Mononuclear cell (primary cell): Measurements from ENCODE around the gene SLC28A1. TPM values are rescaled to one million over a fixed set of nuclear protein-coding genes. Genes with fewer than 3 reads are reported as not detected.

ENCODE experiments used
- H3K27me3 ChIP-seq: 2 replicates; pipeline ENCODE4 v1.6.0; 2011; ENCODE audit warnings: low read length, control low read depth; ENCODE audit not compliant: insufficient read depth
- H3K4me1 ChIP-seq: 2 replicates; pipeline ENCODE4 v1.5.1; 2011; ENCODE audit warnings: mild to moderate bottlenecking, low read length, control low read depth; ENCODE audit not compliant: insufficient read depth
- H3K4me3 ChIP-seq: 2 replicates; pipeline ENCODE4 v1.5.1; 2011; ENCODE audit warnings: mild to moderate bottlenecking, low read length, moderate library complexity
- H3K9me3 ChIP-seq: 2 replicates; pipeline ENCODE4 v1.5.1; 2011; ENCODE audit warnings: low read depth, mild to moderate bottlenecking, control low read depth, low read length
- total RNA-seq: library from RNA; depleted of rRNA; stranded (reverse); fragments of >200 nt; gene quantifications from one replicate; pipeline ENCODE4 v1.2.3, GENCODE V29; 2012

SLC28A1 gene
- total RNA-seq, 1 donor = not detected

DNA sequence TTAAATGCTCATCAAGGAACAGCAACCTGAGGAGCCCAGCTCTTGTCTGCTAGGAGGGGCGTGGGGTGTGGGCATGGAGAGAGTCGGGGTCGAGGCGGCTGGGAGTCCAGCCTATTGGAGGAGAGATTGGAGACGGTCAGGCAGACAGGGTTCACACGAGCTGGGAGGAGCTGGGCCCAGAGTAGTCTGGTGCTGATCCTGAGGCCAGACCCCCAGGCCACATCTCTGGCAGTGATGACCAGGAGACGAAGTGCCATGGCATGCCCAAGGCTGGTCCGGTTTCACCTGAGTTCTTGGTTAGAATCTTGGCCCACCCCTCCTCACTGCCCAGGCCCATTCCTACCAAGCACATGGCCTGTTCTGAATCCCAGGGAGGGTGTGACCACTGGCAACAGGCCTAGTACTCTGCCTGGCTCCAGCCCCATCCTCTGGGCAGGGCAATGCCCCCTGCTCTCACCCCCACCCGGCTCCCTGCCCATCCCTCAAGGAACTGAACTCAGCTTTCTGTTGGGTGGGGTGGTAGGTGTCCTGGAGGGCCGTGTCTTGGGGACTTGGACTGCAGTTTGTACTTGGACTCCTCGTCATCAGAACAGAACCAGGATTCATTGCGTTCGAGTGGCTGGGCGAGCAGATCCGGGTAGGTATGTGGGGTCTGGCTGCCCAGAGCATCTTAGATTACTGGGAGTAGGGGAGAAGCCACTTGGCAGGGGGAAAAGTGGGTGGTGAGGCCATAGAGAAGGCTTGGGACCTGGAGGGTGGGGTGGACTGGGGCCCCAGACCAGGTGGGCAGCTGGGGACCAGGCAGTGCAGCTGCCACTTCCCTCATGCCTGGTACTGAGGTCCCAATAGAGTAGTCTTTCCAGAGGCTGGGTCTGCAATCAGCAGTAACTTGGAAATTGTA, 20.8 kb downstream of the SLC28A1 start:
- no peaks in the 10 kb centered on the region for H3K9me3 ChIP-seq
- H3K4me1 ChIP-seq = no peaks in the 10 kb centered on the region

GRCh38 chr15:84907731-84908130, 23.3 kb downstream of the SLC28A1 start:
- Histone ChIP-seq H3K9me3 (no peaks in the 10 kb centered on the region), H3K4me3 (no peak overlapping the region), H3K4me1 (no peaks in the 10 kb centered on the region), H3K27me3 (no peaks in the 10 kb centered on the region)

More for the DNA sequence above, 20.8 kb downstream of the SLC28A1 start:
- Histone ChIP-seq H3K4me3 (no peak overlapping the region), H3K27me3 (no peaks in the 10 kb centered on the region)

DNA sequence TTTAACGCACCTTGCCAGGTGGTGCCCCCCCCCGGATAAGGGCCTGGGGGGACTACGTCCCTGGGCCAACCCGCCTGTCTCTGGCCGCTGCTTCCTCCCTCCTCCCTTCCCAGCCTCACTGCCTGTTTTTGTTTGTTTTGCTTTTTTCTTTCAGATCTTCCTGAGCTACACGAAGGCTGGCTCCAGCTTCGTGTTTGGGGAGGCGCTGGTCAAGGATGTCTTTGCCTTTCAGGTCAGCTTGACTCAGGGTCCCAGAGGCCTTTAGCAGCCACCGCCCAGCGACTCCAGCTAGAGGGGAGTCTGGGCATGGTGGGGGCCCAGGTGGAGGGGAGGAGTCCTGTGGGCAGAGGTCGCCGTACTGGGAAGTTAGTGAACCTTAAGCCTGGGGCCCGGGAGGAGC, 24.1 kb downstream of the SLC28A1 start:
- Histone ChIP-seq H3K4me1 (no peaks in the 10 kb centered on the region), H3K4me3 (no peak overlapping the region), H3K9me3 (no peaks in the 10 kb centered on the region), H3K27me3 (no peaks in the 10 kb centered on the region)

DNA sequence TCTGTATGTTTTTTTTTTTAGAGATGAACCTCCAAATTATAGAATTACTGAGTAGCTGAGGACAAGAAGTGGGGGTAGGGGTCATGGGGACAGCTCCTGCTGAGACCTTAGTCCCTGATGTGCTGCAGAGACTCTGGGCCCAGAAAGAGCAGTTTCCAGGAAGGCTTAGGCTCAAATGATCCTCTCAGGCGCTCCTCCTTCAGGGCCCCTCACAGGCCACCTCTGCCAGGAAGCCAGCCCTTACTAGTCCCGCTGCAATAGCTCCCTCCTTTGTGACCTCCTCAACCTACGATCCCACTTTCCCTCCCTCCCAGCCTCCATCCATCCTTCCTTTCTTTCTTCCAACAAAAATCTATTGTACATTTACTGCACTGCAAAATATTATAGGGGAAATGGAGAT, 24.6 kb downstream of the SLC28A1 start:
- Histone ChIP-seq H3K9me3 (no peaks in the 10 kb centered on the region), H3K27me3 (no peaks in the 10 kb centered on the region), H3K4me1 (no peaks in the 10 kb centered on the region), H3K4me3 (no peak overlapping the region)

GRCh38 chr15:84909782-84910181, 25.3 kb downstream of the SLC28A1 start:
- Histone ChIP-seq H3K4me3 (no peak overlapping the region), H3K9me3 (no peaks in the 10 kb centered on the region), H3K4me1 (no peaks in the 10 kb centered on the region), H3K27me3 (no peaks in the 10 kb centered on the region)

DNA sequence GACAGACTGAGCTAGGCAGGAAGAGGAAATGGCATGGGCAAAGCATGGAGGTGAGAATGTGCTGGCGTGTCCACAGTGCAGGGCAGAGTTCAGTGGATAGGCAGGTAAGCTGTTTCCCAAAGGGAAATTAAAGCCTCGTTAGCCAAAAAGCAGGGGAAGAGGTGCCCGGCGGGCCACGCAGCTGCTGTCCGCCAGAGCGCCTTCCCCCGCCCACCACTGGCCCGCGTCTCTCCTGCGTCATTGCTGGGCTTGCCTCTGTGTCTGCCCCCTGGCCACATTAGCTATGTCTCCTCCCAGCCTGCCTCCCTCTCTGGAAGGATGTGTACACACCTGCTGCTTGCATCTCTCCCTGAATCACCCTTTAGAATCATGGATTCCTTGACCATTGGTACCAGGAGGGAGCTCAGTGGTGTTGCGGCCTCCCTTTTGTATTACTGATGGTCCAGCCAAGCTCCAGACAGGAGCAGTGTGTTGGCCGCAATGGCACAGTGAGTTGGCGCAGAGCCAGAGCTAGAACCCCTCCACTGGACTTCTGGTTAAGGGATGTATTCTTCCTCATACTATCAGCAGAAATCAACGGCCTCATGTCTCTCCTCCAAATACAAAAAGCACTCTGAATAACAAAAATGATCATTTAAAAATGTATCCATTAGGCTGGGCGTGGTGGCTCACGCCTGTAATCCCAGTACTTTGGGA, 26.6 kb downstream of the SLC28A1 start:
- Histone ChIP-seq H3K4me1 (no peaks in the 10 kb centered on the region), H3K4me3 (no peak overlapping the region), H3K9me3 (no peaks in the 10 kb centered on the region), H3K27me3 (no peaks in the 10 kb centered on the region)

- Histone ChIP-seq H3K27me3 (no peaks in the 10 kb centered on the region), H3K9me3 (no peaks in the 10 kb centered on the region), H3K4me3 (no peak overlapping the region), H3K4me1 (no peaks in the 10 kb centered on the region)
Observed at GRCh38 chr15:84911879-84912660, 27.6 kb downstream of the SLC28A1 start.

DNA sequence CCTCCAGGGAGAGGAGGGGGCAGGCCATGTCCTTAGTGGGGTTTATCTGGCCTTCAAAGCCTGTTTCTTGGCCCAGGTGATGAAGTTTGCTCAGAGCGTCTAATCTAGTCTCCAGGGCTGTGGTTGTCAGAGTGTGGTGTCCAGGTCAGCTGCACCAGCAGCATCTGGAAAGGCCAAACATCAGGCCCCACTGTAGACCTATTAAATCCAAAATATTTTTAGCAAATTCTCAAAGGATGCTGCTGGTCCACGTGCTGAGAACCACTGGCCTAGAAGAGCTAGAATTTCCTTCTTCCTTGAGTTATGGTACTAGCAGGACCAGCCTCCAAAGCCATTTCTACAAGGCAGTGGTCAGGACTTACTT, 28.9 kb downstream of the SLC28A1 start:
- Histone ChIP-seq H3K9me3 (no peaks in the 10 kb centered on the region), H3K4me1 (no peaks in the 10 kb centered on the region), H3K27me3 (no peaks in the 10 kb centered on the region), H3K4me3 (no peak overlapping the region)

DNA sequence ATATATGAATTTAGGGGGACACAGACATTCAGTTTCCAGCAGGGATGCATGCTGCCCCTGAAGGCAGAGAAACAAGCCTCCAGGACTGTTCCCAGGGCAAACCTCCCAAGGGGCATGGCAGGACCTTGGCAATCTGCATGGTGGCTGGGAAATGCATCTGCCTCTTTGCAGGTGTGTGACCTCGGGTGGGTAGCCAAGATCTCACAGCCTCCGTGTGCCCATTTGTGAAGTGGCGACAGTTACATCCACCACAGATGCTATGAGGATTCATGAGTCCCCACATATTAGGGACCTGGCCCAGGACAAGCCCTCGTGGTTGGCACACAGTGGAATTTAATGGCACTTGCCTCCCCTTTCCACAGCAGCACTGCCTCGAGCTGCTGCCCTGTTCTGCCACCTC, 29.9 kb downstream of the SLC28A1 start:
- Histone ChIP-seq H3K9me3 (no peaks in the 10 kb centered on the region), H3K4me3 (no peak overlapping the region), H3K27me3 (no peaks in the 10 kb centered on the region), H3K4me1 (no peaks in the 10 kb centered on the region)

DNA sequence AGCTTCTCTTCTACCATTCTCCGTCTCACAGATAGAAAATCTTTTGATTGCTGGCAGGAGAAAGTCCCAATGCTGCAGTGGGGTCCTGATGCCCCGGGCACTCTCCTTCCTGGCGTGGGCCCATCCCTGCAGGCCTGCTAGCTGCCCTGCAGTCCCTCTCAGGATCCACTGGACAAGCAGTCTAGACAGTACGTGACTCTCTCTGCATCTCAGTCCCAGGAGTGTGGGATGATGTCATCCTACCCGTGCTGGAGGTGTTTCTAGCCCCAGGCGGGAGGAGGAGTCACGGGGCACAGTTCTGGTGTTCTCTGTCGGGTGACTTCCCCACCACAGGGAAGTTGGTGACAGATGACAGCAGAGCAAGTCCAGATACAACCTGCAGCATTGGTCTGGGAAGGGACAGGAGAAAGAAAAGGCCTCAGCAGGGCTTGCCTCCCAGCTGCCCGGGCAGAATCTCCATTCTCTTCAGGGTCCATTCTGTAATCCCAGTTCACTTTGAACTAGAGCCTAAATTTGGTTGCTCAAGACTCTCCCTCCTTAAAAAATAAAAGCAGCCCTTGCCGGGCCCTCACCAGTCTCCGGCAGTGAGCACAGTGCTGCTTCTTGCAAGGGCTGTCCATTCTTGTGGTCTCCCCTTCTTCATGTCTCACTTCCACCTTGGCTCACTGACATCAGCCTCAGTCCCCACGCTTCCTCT, 30.6 kb downstream of the SLC28A1 start:
- Histone ChIP-seq H3K9me3 (no peaks in the 10 kb centered on the region), H3K4me1 (no peaks in the 10 kb centered on the region), H3K4me3 (no peak overlapping the region), H3K27me3 (no peaks in the 10 kb centered on the region)

GRCh38 chr15:84915606-84915958, 31.1 kb downstream of the SLC28A1 start:
- no peaks in the 10 kb centered on the region for H3K27me3 ChIP-seq
- H3K9me3 ChIP-seq = no peaks in the 10 kb centered on the region
- no peaks in the 10 kb centered on the region for H3K4me1 ChIP-seq
- no peak overlapping the region for H3K4me3 ChIP-seq

DNA sequence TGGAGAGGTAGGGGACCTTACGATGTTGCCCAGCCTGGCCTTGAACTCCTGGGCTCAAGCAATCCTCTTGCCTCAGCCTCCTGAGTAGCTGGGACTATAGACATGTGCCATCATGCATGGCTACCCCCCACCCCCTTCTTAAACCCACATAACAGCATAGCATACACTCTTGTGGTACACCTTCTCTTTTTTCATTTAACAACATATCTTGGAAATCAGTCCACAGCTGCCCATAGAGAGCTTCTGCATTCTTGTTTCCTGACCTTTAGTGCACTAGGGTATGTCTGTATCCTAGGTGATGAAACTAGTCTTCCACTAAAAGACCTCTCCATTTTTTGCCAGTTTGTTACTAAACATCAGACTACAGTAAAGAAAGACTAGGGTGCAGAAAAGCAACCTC, 33.0 kb downstream of the SLC28A1 start:
- no peak overlapping the region for H3K4me3 ChIP-seq
- H3K9me3 ChIP-seq = no peaks in the 10 kb centered on the region
- no peaks in the 10 kb centered on the region for H3K4me1 ChIP-seq
- no peaks in the 10 kb centered on the region for H3K27me3 ChIP-seq

GRCh38 chr15:84919106-84919667, 34.7 kb downstream of the SLC28A1 start:
- Histone ChIP-seq H3K4me3 (no peak overlapping the region), H3K27me3 (no peaks in the 10 kb centered on the region), H3K9me3 (no peaks in the 10 kb centered on the region), H3K4me1 (no peaks in the 10 kb centered on the region)

- Histone ChIP-seq H3K9me3 (no peaks in the 10 kb centered on the region), H3K4me3 (no peak overlapping the region), H3K27me3 (no peaks in the 10 kb centered on the region), H3K4me1 (no peaks in the 10 kb centered on the region)
Observed at GRCh38 chr15:84921121-84921520, 36.7 kb downstream of the SLC28A1 start.
